ENCODE measurements around the gene CDC20B. TPM values are rescaled to one million over a fixed set of nuclear protein-coding genes. Genes with fewer than 3 reads are reported as not detected.
"Not testable (repeated sequence)": the region's sequence is repeated elsewhere in the genome, so short reads cannot be mapped to it uniquely, and the experiment has no call there.

The CDC20B gene
- polyA plus RNA-seq, 1 donor from 2014 or later = not detected

DNA sequence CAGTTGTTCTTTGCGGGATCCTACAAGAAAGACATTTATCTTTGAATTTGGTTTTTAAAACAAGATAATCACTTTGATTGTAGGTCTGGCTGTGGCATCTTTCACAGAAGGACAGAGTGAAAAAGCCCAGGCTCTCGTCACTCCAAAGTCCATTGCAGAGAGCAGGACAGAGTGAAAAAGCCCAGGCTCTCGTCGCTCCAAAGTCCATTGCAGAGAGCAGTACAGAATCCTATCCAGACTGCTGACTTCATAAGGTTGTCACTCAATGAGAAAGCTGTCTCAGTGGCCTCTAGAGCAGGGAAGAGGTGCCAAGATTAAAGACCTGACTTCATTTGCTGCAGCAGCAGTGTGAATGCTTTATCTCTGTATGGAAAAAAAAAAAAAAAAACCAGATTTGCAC lies 29.4 kb downstream of the CDC20B start:
- Mint-ChIP-seq H3K36me3 (no peaks in the 10 kb centered on the region), H3K9me3 (no peaks in the 10 kb centered on the region), H3K27me3 (peaks cover 12% of the 10 kb centered on the region), H3K4me1 (peaks cover 0 to 3% (median 2%) of the 10 kb centered on the region in 3 donors), H3K4me3 (no peak overlapping the region), H3K27ac (no peak overlapping the region)

- no peaks in the 10 kb centered on the region for H3K36me3 Mint-ChIP-seq
- peak overlapping the region in 1 of 4 donors; percentile 1 for H3K4me3 Mint-ChIP-seq
- no peaks in the 10 kb centered on the region for H3K9me3 Mint-ChIP-seq
- peaks cover 0 to 3% (median 2%) of the 10 kb centered on the region in 3 donors for H3K4me1 Mint-ChIP-seq
- H3K27me3 Mint-ChIP-seq = peaks cover 8% of the 10 kb centered on the region
- no peak overlapping the region for H3K27ac Mint-ChIP-seq
These were observed 30.9 kb downstream of the CDC20B start for GRCh38 chr5:55141945-55142690.

GRCh38 chr5:55140908-55141665 lies 31.9 kb downstream of the CDC20B start:
- Mint-ChIP-seq H3K36me3 (no peaks in the 10 kb centered on the region), H3K27me3 (peaks cover 7% of the 10 kb centered on the region), H3K27ac (no peak overlapping the region), H3K4me1 (no peaks in the 10 kb centered on the region), H3K4me3 (peak overlapping the region in 1 of 4 donors; percentile 10), H3K9me3 (no peaks in the 10 kb centered on the region)

- Mint-ChIP-seq H3K4me1 (no peaks in the 10 kb centered on the region), H3K36me3 (no peaks in the 10 kb centered on the region), H3K4me3 (no peak overlapping the region), H3K27ac (no peak overlapping the region), H3K27me3 (peaks cover 7% of the 10 kb centered on the region), H3K9me3 (no peaks in the 10 kb centered on the region)
These were observed 36.5 kb downstream of the CDC20B start for GRCh38 chr5:55136521-55136920.

- no peak overlapping the region for H3K4me3 Mint-ChIP-seq
- no peak overlapping the region for H3K27ac Mint-ChIP-seq
- H3K9me3 Mint-ChIP-seq = peaks cover 2 to 15% (median 4%) of the 10 kb centered on the region in 3 donors
- peaks cover 8% of the 10 kb centered on the region for H3K27me3 Mint-ChIP-seq
- H3K36me3 Mint-ChIP-seq = no peaks in the 10 kb centered on the region
- H3K4me1 Mint-ChIP-seq = no peaks in the 10 kb centered on the region
These were observed 38.8 kb downstream of the CDC20B start for GRCh38 chr5:55134053-55134722.

DNA sequence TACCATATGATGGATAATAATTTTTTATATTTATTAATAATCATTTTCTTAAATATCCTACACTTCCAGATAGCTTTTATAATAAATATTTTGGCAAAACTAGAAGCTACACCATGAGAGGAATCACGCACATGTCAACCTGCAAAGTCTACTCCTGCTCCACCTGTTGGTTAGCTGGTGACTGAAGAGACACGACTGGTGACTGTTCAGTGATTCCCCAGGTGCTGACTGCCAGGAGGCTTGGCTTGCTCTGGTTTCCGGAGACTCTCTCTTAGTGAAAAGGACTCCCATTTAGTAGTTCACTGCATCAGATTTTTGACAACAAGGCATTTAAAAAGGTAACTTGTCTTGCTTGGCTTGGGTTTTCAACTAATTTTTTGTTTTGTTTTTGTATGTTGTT lies 49.6 kb downstream of the CDC20B start:
- H3K4me3 Mint-ChIP-seq = no peak overlapping the region
- H3K27ac Mint-ChIP-seq = no peak overlapping the region
- peaks cover 2% of the 10 kb centered on the region in 3 donors for H3K9me3 Mint-ChIP-seq
- H3K36me3 Mint-ChIP-seq = no peaks in the 10 kb centered on the region
- H3K27me3 Mint-ChIP-seq = peaks cover 12% of the 10 kb centered on the region
- H3K4me1 Mint-ChIP-seq = no peaks in the 10 kb centered on the region

GRCh38 chr5:55114061-55114460 lies 58.9 kb downstream of the CDC20B start:
- Mint-ChIP-seq H3K4me1 (peaks cover 0 to 5% (median 0%) of the 10 kb centered on the region in 3 donors), H3K9me3 (peaks cover 0 to 4% (median 0%) of the 10 kb centered on the region in 3 donors), H3K36me3 (no peaks in the 10 kb centered on the region), H3K4me3 (no peak overlapping the region), H3K27ac (no peak overlapping the region), H3K27me3 (peaks cover 12% of the 10 kb centered on the region)

- Mint-ChIP-seq H3K36me3 (no peaks in the 10 kb centered on the region), H3K27ac (no peak overlapping the region), H3K4me3 (no peak overlapping the region), H3K27me3 (peaks cover 12% of the 10 kb centered on the region), H3K4me1 (peaks cover 0 to 5% (median 0%) of the 10 kb centered on the region in 3 donors), H3K9me3 (peaks cover 0 to 2% (median 0%) of the 10 kb centered on the region in 3 donors)
These were observed 59.6 kb downstream of the CDC20B start for GRCh38 chr5:55113327-55113726.

- Mint-ChIP-seq H3K4me1 (peaks cover 0 to 5% (median 0%) of the 10 kb centered on the region in 3 donors), H3K27ac (no peak overlapping the region), H3K9me3 (peaks cover 0 to 2% (median 0%) of the 10 kb centered on the region in 3 donors), H3K27me3 (peaks cover 10% of the 10 kb centered on the region), H3K36me3 (peaks cover 2% of the 10 kb centered on the region), H3K4me3 (no peak overlapping the region)
These were observed 62.8 kb downstream of the CDC20B start for GRCh38 chr5:55110217-55110616.

GRCh38 chr5:55108661-55109060 lies 64.3 kb downstream of the CDC20B start:
- H3K9me3 Mint-ChIP-seq = peaks cover 0 to 2% (median 0%) of the 10 kb centered on the region in 3 donors
- peaks cover 2% of the 10 kb centered on the region for H3K36me3 Mint-ChIP-seq
- H3K27ac Mint-ChIP-seq = no peak overlapping the region
- H3K4me1 Mint-ChIP-seq = peaks cover 0 to 4% (median 0%) of the 10 kb centered on the region in 3 donors
- no peak overlapping the region for H3K4me3 Mint-ChIP-seq
- peaks cover 10% of the 10 kb centered on the region for H3K27me3 Mint-ChIP-seq

- not testable (repeated sequence) for H3K27me3 Mint-ChIP-seq, H3K27ac Mint-ChIP-seq, H3K4me1 Mint-ChIP-seq, H3K4me3 Mint-ChIP-seq, H3K36me3 Mint-ChIP-seq, H3K9me3 Mint-ChIP-seq
These were observed 67.0 kb downstream of the CDC20B start for GRCh38 chr5:55105976-55106375.

- peaks cover 0 to 3% (median 0%) of the 10 kb centered on the region in 3 donors for H3K9me3 Mint-ChIP-seq
- H3K27me3 Mint-ChIP-seq = peaks cover 9% of the 10 kb centered on the region
- H3K4me1 Mint-ChIP-seq = peaks cover 0 to 9% (median 0%) of the 10 kb centered on the region in 3 donors
- no peak overlapping the region for H3K27ac Mint-ChIP-seq
- H3K4me3 Mint-ChIP-seq = peak overlapping the region in 1 of 4 donors; percentile 79
- H3K36me3 Mint-ChIP-seq = peaks cover 2% of the 10 kb centered on the region
These were observed 67.9 kb downstream of the CDC20B start for GRCh38 chr5:55104946-55105701.

GRCh38 chr5:55104036-55104772 lies 68.8 kb downstream of the CDC20B start:
- peaks cover 2% of the 10 kb centered on the region for H3K36me3 Mint-ChIP-seq
- H3K4me1 Mint-ChIP-seq = peaks cover 0 to 9% (median 0%) of the 10 kb centered on the region in 3 donors
- H3K4me3 Mint-ChIP-seq = peak overlapping the region in 1 of 4 donors; percentile 87
- H3K9me3 Mint-ChIP-seq = peaks cover 0 to 4% (median 3%) of the 10 kb centered on the region in 3 donors
- peaks cover 6% of the 10 kb centered on the region for H3K27me3 Mint-ChIP-seq
- H3K27ac Mint-ChIP-seq = no peak overlapping the region

DNA sequence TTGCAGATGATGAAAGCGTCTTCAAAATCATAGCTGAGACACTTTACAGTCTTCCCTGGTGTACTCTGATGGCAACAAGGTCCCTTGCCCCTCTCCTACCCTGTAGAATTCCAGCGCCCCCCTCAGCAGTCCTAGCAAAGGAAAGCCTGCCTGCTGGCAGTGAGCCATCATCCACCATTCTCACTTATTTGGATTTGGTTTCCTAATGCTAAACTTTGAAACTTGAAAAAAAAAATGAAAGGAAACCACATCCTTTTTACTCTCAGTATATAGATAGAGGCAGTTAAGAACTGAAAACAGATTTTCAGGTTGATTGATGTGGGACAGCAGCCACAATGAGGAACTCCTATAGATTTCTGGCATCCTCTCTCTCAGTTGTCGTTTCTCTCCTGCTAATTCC lies 70.6 kb downstream of the CDC20B start, which contains the start of gene GZMA:
Gene GZMA (plus strand): TSS at position 299 of the 400 bp plus-strand sequence. CDS start 37 bp downstream, at position 336.
- H3K27me3 Mint-ChIP-seq = peaks cover 6% of the 10 kb centered on the region
- peaks cover 0 to 4% (median 3%) of the 10 kb centered on the region in 3 donors for H3K9me3 Mint-ChIP-seq
- H3K36me3 Mint-ChIP-seq = peaks cover 3% of the 10 kb centered on the region
- H3K4me3 Mint-ChIP-seq = peak within 1 kb of the TSS in 3 of 4 donors; percentile 15 to 87 (median 51)
- peaks cover 0 to 9% (median 0%) of the 10 kb centered on the region in 3 donors for H3K4me1 Mint-ChIP-seq
- H3K27ac Mint-ChIP-seq = no peak within 1 kb of the TSS
